Measurements from ENCODE around the gene RPL11. TPM values are rescaled to one million over a fixed set of nuclear protein-coding genes. Genes with fewer than 3 reads are reported as not detected.

RPL11 gene
- total and polyA plus RNA-seq, 2 experiments from 2014 or later = 1,126 to 1,484 TPM

GRCh38 chr1:23718482-23718881 is 26.9 kb downstream of the RPL11 start (continued):
- TF ChIP-seq ZNF462 (CRISPR knock-in tag; IDR thresholded peaks at IDR 0.05) (peak; percentile 72; the same call in 1 of the 2 replicates), POLR2AphosphoS5 (IDR thresholded peaks at IDR 0.05; ENCODE audit: low read depth) (no peak), CREB1 (CRISPR knock-in tag; IDR thresholded peaks at IDR 0.05; ENCODE audit: low read depth) (peak; percentile 56; the same call in 1 of the 2 replicates), ZNF114 (CRISPR knock-in tag; IDR thresholded peaks at IDR 0.05) (no peak), JUNB (IDR thresholded peaks at IDR 0.05; ENCODE audit: unreplicated experiment) (no peak), NANOG (IDR thresholded peaks at IDR 0.05; ENCODE audit: borderline replicate concordance) (no peak), ETS1 (IDR thresholded peaks at IDR 0.05) (no peak)

GRCh38 chr1:23719162-23719820 is 27.7 kb downstream of the RPL11 start:
- Histone ChIP-seq H3K4me2 (no peak overlapping the region), H3K27me3 (ENCODE audit: insufficient read depth) (no peaks in the 10 kb centered on the region), H3K79me2 (replicated peaks; ENCODE audit: insufficient read depth) (peaks cover 37% of the 10 kb centered on the region), H3K36me3 (ENCODE audit: insufficient read depth) (no peaks in the 10 kb centered on the region), H3F3A (replicated peaks; ENCODE audit: low read depth) (no peaks in the 10 kb centered on the region), H2AFZ (no peak overlapping the region), H3K27ac (ENCODE audit: low read depth) (no peak overlapping the region), H4K20me1 (replicated peaks; ENCODE audit: insufficient read depth) (peaks cover 41% of the 10 kb centered on the region), H3K4me3 (no peak overlapping the region), H3K9me2 (ENCODE audit: insufficient read depth) (no peaks in the 10 kb centered on the region), H3K4me1 (ENCODE audit: insufficient read depth) (no peaks in the 10 kb centered on the region)
- no peak for DNase-seq (ENCODE audit: low spot score)
- H3K4me3 Mint-ChIP-seq = no peak overlapping the region
- H3K27me3 Mint-ChIP-seq (ENCODE audit: insufficient read depth, low read depth, poor library complexity) = peaks cover 1% of the 10 kb centered on the region
- H3K9me3 Mint-ChIP-seq = no peaks in the 10 kb centered on the region
- no peak overlapping the region for H3K27ac Mint-ChIP-seq
- peaks cover 8% of the 10 kb centered on the region for H3K4me1 Mint-ChIP-seq
- 0 out of 3 replicates have a peak, but pooled peaks cover under 1% of the 10 kb centered on the region for H3K36me3 Mint-ChIP-seq (ENCODE audit: low read depth)
- ATAC-seq = no peak
- no peak for TF ChIP-seq STAT1 (IDR thresholded peaks at IDR 0.05; ENCODE audit: unreplicated experiment)
- TF ChIP-seq, protein P1, sequence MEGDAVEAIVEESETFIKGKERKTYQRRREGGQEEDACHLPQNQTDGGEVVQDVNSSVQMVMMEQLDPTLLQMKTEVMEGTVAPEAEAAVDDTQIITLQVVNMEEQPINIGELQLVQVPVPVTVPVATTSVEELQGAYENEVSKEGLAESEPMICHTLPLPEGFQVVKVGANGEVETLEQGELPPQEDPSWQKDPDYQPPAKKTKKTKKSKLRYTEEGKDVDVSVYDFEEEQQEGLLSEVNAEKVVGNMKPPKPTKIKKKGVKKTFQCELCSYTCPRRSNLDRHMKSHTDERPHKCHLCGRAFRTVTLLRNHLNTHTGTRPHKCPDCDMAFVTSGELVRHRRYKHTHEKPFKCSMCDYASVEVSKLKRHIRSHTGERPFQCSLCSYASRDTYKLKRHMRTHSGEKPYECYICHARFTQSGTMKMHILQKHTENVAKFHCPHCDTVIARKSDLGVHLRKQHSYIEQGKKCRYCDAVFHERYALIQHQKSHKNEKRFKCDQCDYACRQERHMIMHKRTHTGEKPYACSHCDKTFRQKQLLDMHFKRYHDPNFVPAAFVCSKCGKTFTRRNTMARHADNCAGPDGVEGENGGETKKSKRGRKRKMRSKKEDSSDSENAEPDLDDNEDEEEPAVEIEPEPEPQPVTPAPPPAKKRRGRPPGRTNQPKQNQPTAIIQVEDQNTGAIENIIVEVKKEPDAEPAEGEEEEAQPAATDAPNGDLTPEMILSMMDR (conservative IDR thresholded peaks at IDR 0.05; ENCODE audit: low read depth in 2 of 2) = no peak
- TF ChIP-seq POLR2AphosphoS5 (IDR thresholded peaks at IDR 0.05; ENCODE audit: low read depth) = no peak
- no peak for TF ChIP-seq ZNF114 (CRISPR knock-in tag; IDR thresholded peaks at IDR 0.05)
- no peak for TF ChIP-seq REST (IDR thresholded peaks at IDR 0.05; ENCODE audit: unreplicated experiment)
- TF ChIP-seq EZH2phosphoT487 (IDR thresholded peaks at IDR 0.05; ENCODE audit: unreplicated experiment) = no peak
- TF ChIP-seq JUNB (IDR thresholded peaks at IDR 0.05; ENCODE audit: unreplicated experiment) = no peak
